K562 (cell line): ENCODE measurements around the gene TRIP10.

Experiments
- ATF7 ChIP-seq: fragments of 450-650 bp; IDR thresholded peaks from 2 replicates; pipeline ENCODE4 v1.7.1; 2014; ENCODE audit warnings: mild to moderate bottlenecking, moderate library complexity
- BACH1 ChIP-seq: fragments of 200-800 bp; sonication (Bioruptor generic); IDR thresholded peaks from 2 replicates; pipeline ENCODE4 v1.6.1; 2016; ENCODE audit warnings: missing genetic modification characterization, missing compliant biosample characterization
- EZH2 ChIP-seq: IDR thresholded peaks from 2 replicates; pipeline ENCODE4 v1.6.1; 2012; ENCODE audit warnings: low read depth, mild to moderate bottlenecking, inconsistent platforms, low read length, borderline replicate concordance
- POLR2A ChIP-seq: fragments of 450-650 bp; conservative IDR thresholded peaks from 2 replicates; pipeline ENCODE4 v1.6.1; 2016
- PRMT5 ChIP-seq: sonication (generic); formaldehyde crosslinking; IDR thresholded peaks from 2 replicates; pipeline ENCODE4 v1.5.0; 2020; ENCODE audit warnings: missing genetic modification reagents
- SMARCE1 ChIP-seq: fragments of 450-650 bp; IDR thresholded peaks from 2 replicates; pipeline ENCODE4 v1.7.1; 2016; ENCODE audit warnings: mild to moderate bottlenecking
- TBP ChIP-seq: optimal IDR thresholded peaks from 2 replicates; pipeline ENCODE3; 2011; ENCODE audit warnings: low read depth, low read length, improper control_type of control experiment
- TCF7 ChIP-seq: sonication (generic); IDR thresholded peaks from 2 replicates; pipeline ENCODE4 v1.6.1; 2016; ENCODE audit warnings: antibody characterized with exemption, borderline replicate concordance
- ZFX ChIP-seq: sonication (generic); formaldehyde crosslinking; IDR thresholded peaks from 2 replicates; pipeline ENCODE4 v1.8.0; 2022; ENCODE audit warnings: mild to moderate bottlenecking, missing genetic modification reagents, moderate library complexity
- ZNF12 ChIP-seq: sonication (generic); formaldehyde crosslinking; IDR thresholded peaks from 2 replicates; pipeline ENCODE4 v1.4.0; 2020; ENCODE audit warnings: mild to moderate bottlenecking, missing genetic modification reagents
- TF ChIP-seq, protein P1 (sequence below), 3 experiments: IDR thresholded peaks in 2 of 3; conservative IDR thresholded peaks in 1 of 3; 2 replicates each; pipeline ENCODE4 v1.5.1; 2011 to 2012; ENCODE audit warnings: low read length in 3 of 3, mild to moderate bottlenecking in 3 of 3, control low read depth in 2 of 3, improper control_type of control experiment in 1 of 3, inconsistent platforms in 1 of 3, low read depth in 1 of 3, mixed read lengths in 1 of 3, moderate library complexity in 1 of 3; ENCODE audit not compliant: insufficient read depth in 2 of 3
- TF ChIP-seq, protein P2 (sequence below): fragments of 250-450 bp; sonication (Bioruptor Pico); IDR thresholded peaks from 2 replicates; pipeline ENCODE4 v1.5.0; 2021
- TF ChIP-seq, protein P3 (sequence below): IDR thresholded peaks from 2 replicates; pipeline ENCODE4 v1.6.1; 2016; ENCODE audit warnings: missing genetic modification characterization, missing compliant biosample characterization

DNA sequence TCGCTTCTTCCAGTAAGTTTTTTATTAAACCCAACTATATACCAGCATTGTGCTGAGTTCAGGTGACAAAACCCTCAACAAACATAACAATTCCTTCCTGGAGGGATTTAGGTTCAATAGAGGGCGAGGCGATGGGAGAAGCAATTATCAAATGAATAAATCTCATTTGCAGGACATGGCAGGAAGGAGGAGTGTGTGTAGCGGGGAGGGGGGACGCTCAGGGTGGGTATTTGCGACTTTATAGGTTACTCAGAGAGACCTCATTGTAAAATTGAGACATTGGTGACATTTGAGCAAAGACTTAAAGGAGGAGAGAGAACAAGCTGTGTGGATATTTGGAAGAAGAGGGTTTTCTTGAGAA lies 22.9 kb upstream of the TRIP10 start:
- TF ChIP-seq ZNF12 (no peak), SMARCE1 (no peak), ZFX (no peak), ATF7 (no peak), BACH1 (tag) (no peak), EZH2 (no peak), PRMT5 (no peak), POLR2A (no peak), TCF7 (no peak), TBP (no peak)
- TF ChIP-seq, protein P1, sequence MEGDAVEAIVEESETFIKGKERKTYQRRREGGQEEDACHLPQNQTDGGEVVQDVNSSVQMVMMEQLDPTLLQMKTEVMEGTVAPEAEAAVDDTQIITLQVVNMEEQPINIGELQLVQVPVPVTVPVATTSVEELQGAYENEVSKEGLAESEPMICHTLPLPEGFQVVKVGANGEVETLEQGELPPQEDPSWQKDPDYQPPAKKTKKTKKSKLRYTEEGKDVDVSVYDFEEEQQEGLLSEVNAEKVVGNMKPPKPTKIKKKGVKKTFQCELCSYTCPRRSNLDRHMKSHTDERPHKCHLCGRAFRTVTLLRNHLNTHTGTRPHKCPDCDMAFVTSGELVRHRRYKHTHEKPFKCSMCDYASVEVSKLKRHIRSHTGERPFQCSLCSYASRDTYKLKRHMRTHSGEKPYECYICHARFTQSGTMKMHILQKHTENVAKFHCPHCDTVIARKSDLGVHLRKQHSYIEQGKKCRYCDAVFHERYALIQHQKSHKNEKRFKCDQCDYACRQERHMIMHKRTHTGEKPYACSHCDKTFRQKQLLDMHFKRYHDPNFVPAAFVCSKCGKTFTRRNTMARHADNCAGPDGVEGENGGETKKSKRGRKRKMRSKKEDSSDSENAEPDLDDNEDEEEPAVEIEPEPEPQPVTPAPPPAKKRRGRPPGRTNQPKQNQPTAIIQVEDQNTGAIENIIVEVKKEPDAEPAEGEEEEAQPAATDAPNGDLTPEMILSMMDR (IDR thresholded peaks at IDR 0.05 in 2 of 3, conservative IDR thresholded peaks at IDR 0.05 in 1 of 3; ENCODE audit: insufficient read depth in 2 of 3, low read depth in 1 of 3, low read length in 3 of 3): no peak
- TF ChIP-seq, protein P2, sequence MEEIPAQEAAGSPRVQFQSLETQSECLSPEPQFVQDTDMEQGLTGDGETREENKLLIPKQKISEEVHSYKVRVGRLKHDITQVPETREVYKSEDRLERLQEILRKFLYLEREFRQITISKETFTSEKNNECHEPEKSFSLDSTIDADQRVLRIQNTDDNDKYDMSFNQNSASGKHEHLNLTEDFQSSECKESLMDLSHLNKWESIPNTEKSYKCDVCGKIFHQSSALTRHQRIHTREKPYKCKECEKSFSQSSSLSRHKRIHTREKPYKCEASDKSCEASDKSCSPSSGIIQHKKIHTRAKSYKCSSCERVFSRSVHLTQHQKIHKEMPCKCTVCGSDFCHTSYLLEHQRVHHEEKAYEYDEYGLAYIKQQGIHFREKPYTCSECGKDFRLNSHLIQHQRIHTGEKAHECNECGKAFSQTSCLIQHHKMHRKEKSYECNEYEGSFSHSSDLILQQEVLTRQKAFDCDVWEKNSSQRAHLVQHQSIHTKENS (CRISPR knock-in tag): no peak
- TF ChIP-seq, protein P3, sequence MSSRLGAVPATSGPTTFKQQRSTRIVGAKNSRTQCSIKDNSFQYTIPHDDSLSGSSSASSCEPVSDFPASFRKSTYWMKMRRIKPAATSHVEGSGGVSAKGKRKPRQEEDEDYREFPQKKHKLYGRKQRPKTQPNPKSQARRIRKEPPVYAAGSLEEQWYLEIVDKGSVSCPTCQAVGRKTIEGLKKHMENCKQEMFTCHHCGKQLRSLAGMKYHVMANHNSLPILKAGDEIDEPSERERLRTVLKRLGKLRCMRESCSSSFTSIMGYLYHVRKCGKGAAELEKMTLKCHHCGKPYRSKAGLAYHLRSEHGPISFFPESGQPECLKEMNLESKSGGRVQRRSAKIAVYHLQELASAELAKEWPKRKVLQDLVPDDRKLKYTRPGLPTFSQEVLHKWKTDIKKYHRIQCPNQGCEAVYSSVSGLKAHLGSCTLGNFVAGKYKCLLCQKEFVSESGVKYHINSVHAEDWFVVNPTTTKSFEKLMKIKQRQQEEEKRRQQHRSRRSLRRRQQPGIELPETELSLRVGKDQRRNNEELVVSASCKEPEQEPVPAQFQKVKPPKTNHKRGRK: no peak
